Measurements from ENCODE around the gene DLL1. TPM values are rescaled to one million over a fixed set of nuclear protein-coding genes. Genes with fewer than 3 reads are reported as not detected.

DLL1 gene
- total RNA-seq, 1 experiment from 2014 or later = not detected

GRCh38 chr6:170269846-170270541, 20.9 kb downstream of the DLL1 start:
- no peak for TF ChIP-seq CTCF (conservative IDR thresholded peaks at IDR 0.05)
- no peak for TF ChIP-seq EZH2 (IDR thresholded peaks at IDR 0.05; ENCODE audit: low read depth)
- Histone ChIP-seq H3K36me3 (ENCODE audit: low read depth) (no peaks in the 10 kb centered on the region), H3K27me3 (ENCODE audit: insufficient read depth, low read depth) (peaks cover 79% of the 10 kb centered on the region), H3K4me3 (no peak overlapping the region), H3K9me3 (ENCODE audit: insufficient read depth, low read depth) (no peaks in the 10 kb centered on the region), H3F3A (ENCODE audit: insufficient read depth, low read depth) (no peaks in the 10 kb centered on the region), H3K4me2 (no peak overlapping the region), H3K27ac (no peak overlapping the region), H3K9me2 (ENCODE audit: insufficient read depth) (no peaks in the 10 kb centered on the region), H3K79me2 (ENCODE audit: low read depth) (no peaks in the 10 kb centered on the region), H2AFZ (no peak overlapping the region), H4K20me1 (ENCODE audit: insufficient read depth) (no peaks in the 10 kb centered on the region), H3K4me1 (replicated peaks; ENCODE audit: insufficient read depth) (no peaks in the 10 kb centered on the region)
- DNase-seq = no peak
- ChIA-PET CTCF (no interaction called here), POLR2A (ENCODE audit: unreplicated experiment) (no interaction called here)
- intact Hi-C loops (cut with micrococcal nuclease; ENCODE audit: unreplicated experiment) = no loop called here
- no TSS peak for BruUV-seq (replicated peaks)

- no peaks in the 10 kb centered on the region for H3K4me1 ChIP-seq (replicated peaks; ENCODE audit: insufficient read depth)
- no peaks in the 10 kb centered on the region for H3K79me2 ChIP-seq (ENCODE audit: low read depth)
- H3F3A ChIP-seq (ENCODE audit: insufficient read depth, low read depth) = no peaks in the 10 kb centered on the region
- no peaks in the 10 kb centered on the region for H3K9me3 ChIP-seq (ENCODE audit: insufficient read depth, low read depth)
- H2AFZ ChIP-seq = no peak overlapping the region
- H3K4me2 ChIP-seq = no peak overlapping the region
- no TSS peak for BruUV-seq (replicated peaks)
- H3K27ac ChIP-seq = no peak overlapping the region
- H3K36me3 ChIP-seq (ENCODE audit: low read depth) = no peaks in the 10 kb centered on the region
- ChIA-PET CTCF (no interaction called here), POLR2A (ENCODE audit: unreplicated experiment) (no interaction called here)
- intact Hi-C loops (cut with micrococcal nuclease; ENCODE audit: unreplicated experiment) = no loop called here
- DNase-seq = no peak
- H3K4me3 ChIP-seq = no peak overlapping the region
- no peaks in the 10 kb centered on the region for H3K9me2 ChIP-seq (ENCODE audit: insufficient read depth)
- H3K27me3 ChIP-seq (ENCODE audit: insufficient read depth, low read depth) = peaks cover 76% of the 10 kb centered on the region
- TF ChIP-seq CTCF (conservative IDR thresholded peaks at IDR 0.05) (no peak), EZH2 (IDR thresholded peaks at IDR 0.05; ENCODE audit: low read depth) (no peak)
- no peaks in the 10 kb centered on the region for H4K20me1 ChIP-seq (ENCODE audit: insufficient read depth)
Observed at GRCh38 chr6:170269151-170269845, 21.6 kb downstream of the DLL1 start.

- H3F3A ChIP-seq (ENCODE audit: insufficient read depth, low read depth) = no peaks in the 10 kb centered on the region
- H4K20me1 ChIP-seq (ENCODE audit: insufficient read depth) = no peaks in the 10 kb centered on the region
- H3K27me3 ChIP-seq (ENCODE audit: insufficient read depth, low read depth) = peaks cover 76% of the 10 kb centered on the region
- H3K79me2 ChIP-seq (ENCODE audit: low read depth) = no peaks in the 10 kb centered on the region
- no peaks in the 10 kb centered on the region for H3K9me3 ChIP-seq (ENCODE audit: insufficient read depth, low read depth)
- no peaks in the 10 kb centered on the region for H3K9me2 ChIP-seq (ENCODE audit: insufficient read depth)
- no TSS peak for BruUV-seq (replicated peaks)
- POLR2A ChIA-PET (ENCODE audit: unreplicated experiment) = no interaction called here
- H3K4me2 ChIP-seq = no peak overlapping the region
- H3K27ac ChIP-seq = no peak overlapping the region
- TF ChIP-seq CTCF (conservative IDR thresholded peaks at IDR 0.05) (no peak), EZH2 (IDR thresholded peaks at IDR 0.05; ENCODE audit: low read depth) (no peak)
- intact Hi-C loops (cut with micrococcal nuclease; ENCODE audit: unreplicated experiment) = no loop called here
- no peak overlapping the region for H2AFZ ChIP-seq
- no peaks in the 10 kb centered on the region for H3K36me3 ChIP-seq (ENCODE audit: low read depth)
- H3K4me3 ChIP-seq = no peak overlapping the region
- H3K4me1 ChIP-seq (replicated peaks; ENCODE audit: insufficient read depth) = no peaks in the 10 kb centered on the region
- DNase-seq = no peak
- CTCF ChIA-PET = no interaction called here
Observed at GRCh38 chr6:170268216-170269129, 22.4 kb downstream of the DLL1 start.

All from PC-9 (cell line).